ENCODE measurements around the gene TEX47.
A peak's percentile ranks its signal among the peaks of the same experiment; 100 is the strongest.

Gene TEX47

GRCh38 chr7:88795553-88795952, at the start of gene TEX47:
TSS of gene TEX47 (minus strand) at chr7:88795737. CDS start at chr7:88794942, 795 bp downstream.
- no peak for DNase-seq

- DNase-seq = no peak
Observed at GRCh38 chr7:88845091-88845490, 49.6 kb upstream of the TEX47 start.

- no peak for DNase-seq
Observed at GRCh38 chr7:88842201-88842600, 46.7 kb upstream of the TEX47 start.

- peak; percentile 4 to 58 for DNase-seq
Observed at GRCh38 chr7:88835147-88835728, 39.7 kb upstream of the TEX47 start.

- DNase-seq = no peak
Observed at GRCh38 chr7:88826222-88826621, 30.7 kb upstream of the TEX47 start.

GRCh38 chr7:88818552-88818951, 23.0 kb upstream of the TEX47 start:
- no peak for DNase-seq

- no peak for DNase-seq
Observed at GRCh38 chr7:88806280-88807037, 10.9 kb upstream of the TEX47 start.

- DNase-seq = no peak
Observed at GRCh38 chr7:88801046-88801445, 5.5 kb upstream of the TEX47 start.

- no peak for DNase-seq
Observed at GRCh38 chr7:88792361-88792760, 3.2 kb downstream of the TEX47 start.

GRCh38 chr7:88791891-88792290, 3.6 kb downstream of the TEX47 start:
- no peak for DNase-seq

GRCh38 chr7:88789480-88790064, 6.0 kb downstream of the TEX47 start:
- peak; percentile 0 to 40 for DNase-seq

- DNase-seq = no peak
Observed at GRCh38 chr7:88787777-88788176, 7.8 kb downstream of the TEX47 start.

- no peak for DNase-seq
Observed at GRCh38 chr7:88775838-88776237, 19.7 kb downstream of the TEX47 start.

- no peak for DNase-seq
Observed at GRCh38 chr7:88772776-88773175, 22.8 kb downstream of the TEX47 start.

GRCh38 chr7:88771417-88771816, 24.1 kb downstream of the TEX47 start:
- no peak for DNase-seq

GRCh38 chr7:88761779-88762178, 33.8 kb downstream of the TEX47 start:
- no peak for DNase-seq

GRCh38 chr7:88760136-88760515, 35.4 kb downstream of the TEX47 start:
- DNase-seq = no peak

GRCh38 chr7:88759230-88760135, 36.1 kb downstream of the TEX47 start, which contains the start of gene ZNF804B:
TSS of gene ZNF804B (plus strand) at chr7:88759700. CDS start at chr7:88759977, 277 bp downstream.
- peak; percentile 63 to 69 for DNase-seq

GRCh38 chr7:88758381-88759229, 36.9 kb downstream of the TEX47 start:
- peak; percentile 34 to 65 for DNase-seq

- DNase-seq = no peak
Observed at GRCh38 chr7:88757371-88757770, 38.2 kb downstream of the TEX47 start.

- DNase-seq = no peak
Observed at GRCh38 chr7:88756802-88757201, 38.7 kb downstream of the TEX47 start.

GRCh38 chr7:88746126-88746525, 49.4 kb downstream of the TEX47 start:
- DNase-seq = no peak

All from NCI-H524 (cell line).